GM12864 (cell line): ENCODE data around the gene MROH9.

ENCODE experiments used
- DNase-seq: peaks from one replicate; pipeline ENCODE4 v3.0.0-alpha.2; 2011; ENCODE audit warnings: low read depth
- H3K4me3 ChIP-seq: 2 replicates; pipeline ENCODE4 v1.5.1; 2011; ENCODE audit warnings: mild to moderate bottlenecking, low read depth, low read length, control low read depth
- CTCF ChIP-seq: IDR thresholded peaks from 2 replicates; pipeline ENCODE4 v1.5.1; 2011; ENCODE audit warnings: low read depth, mild to moderate bottlenecking, moderate library complexity, low read length, control low read depth, inconsistent platforms; ENCODE audit errors: missing control alignments

Gene MROH9

GRCh38 chr1:170964506-170964905 is 29.2 kb downstream of the MROH9 start:
- TF ChIP-seq CTCF: no peak
- DNase-seq: no peak
- no peak overlapping the region for H3K4me3 ChIP-seq

- peak; percentile 63 for TF ChIP-seq CTCF
- DNase-seq: no peak
- H3K4me3 ChIP-seq: no peak overlapping the region
Measured at GRCh38 chr1:170967042-170967910, 31.9 kb downstream of the MROH9 start.

GRCh38 chr1:170970256-170970655 is 34.9 kb downstream of the MROH9 start:
- TF ChIP-seq CTCF: no peak
- H3K4me3 ChIP-seq: no peak overlapping the region
- DNase-seq: no peak

- no peak overlapping the region for H3K4me3 ChIP-seq
- DNase-seq: no peak
- TF ChIP-seq CTCF: no peak
Measured at GRCh38 chr1:170978371-170978910, 43.1 kb downstream of the MROH9 start.

GRCh38 chr1:170985406-170985805 is 50.1 kb downstream of the MROH9 start:
- DNase-seq: no peak
- no peak overlapping the region for H3K4me3 ChIP-seq
- no peak for TF ChIP-seq CTCF

- no peak overlapping the region for H3K4me3 ChIP-seq
- DNase-seq: no peak
- TF ChIP-seq CTCF: no peak
Measured at GRCh38 chr1:170986901-170987300, 51.6 kb downstream of the MROH9 start.
